IPS-18a (cell line): ENCODE results near the gene VPS26C.

ENCODE experiments used
- H3K27ac ChIP-seq: one replicate; pipeline ENCODE4 v1.5.1; 2013; ENCODE audit warnings: low read length
- H3K27me3 ChIP-seq: one replicate; pipeline ENCODE4 v1.6.1; 2013; ENCODE audit warnings: mild to moderate bottlenecking, low read length; ENCODE audit not compliant: control insufficient read depth, insufficient read depth
- H3K36me3 ChIP-seq: one replicate; pipeline ENCODE4 v1.6.1; 2013; ENCODE audit warnings: low read depth, low read length; ENCODE audit not compliant: control insufficient read depth
- H3K4me1 ChIP-seq: one replicate; pipeline ENCODE4 v1.6.1; 2013; ENCODE audit warnings: low read depth, low read length; ENCODE audit not compliant: control insufficient read depth
- H3K4me3 ChIP-seq: one replicate; pipeline ENCODE4 v1.5.1; 2013; ENCODE audit warnings: low read length
- H3K9ac ChIP-seq: one replicate; pipeline ENCODE4 v1.6.1; 2013; ENCODE audit warnings: mild to moderate bottlenecking, low read length, moderate library complexity
- H3K9me3 ChIP-seq: one replicate; pipeline ENCODE4 v1.6.1; 2013; ENCODE audit warnings: low read depth, low read length; ENCODE audit not compliant: control insufficient read depth

VPS26C gene

DNA sequence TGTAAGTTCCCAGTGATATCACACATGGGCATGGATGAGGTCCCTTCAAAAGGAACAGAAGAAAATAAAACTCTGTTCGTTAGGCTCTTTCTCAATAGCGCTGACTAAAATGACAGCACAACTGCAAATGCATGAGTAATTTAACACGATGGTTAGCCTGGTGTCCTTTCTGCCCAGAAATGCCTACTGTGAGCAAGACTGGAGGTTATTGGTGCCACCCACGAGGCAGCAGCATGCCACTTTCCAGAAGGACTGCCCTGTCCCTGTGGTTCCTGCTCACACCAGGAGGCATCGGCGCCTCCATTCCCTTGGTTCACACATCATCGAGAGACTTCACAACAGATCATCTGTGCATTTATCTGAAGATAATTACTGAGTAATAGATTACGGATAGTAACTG is 26.2 kb downstream of the VPS26C start:
- Histone ChIP-seq H3K27ac (no peak overlapping the region), H3K27me3 (no peaks in the 10 kb centered on the region), H3K9me3 (no peaks in the 10 kb centered on the region), H3K9ac (no peak overlapping the region), H3K4me1 (peaks cover 9% of the 10 kb centered on the region), H3K4me3 (no peak overlapping the region), H3K36me3 (peaks cover 14% of the 10 kb centered on the region)

DNA sequence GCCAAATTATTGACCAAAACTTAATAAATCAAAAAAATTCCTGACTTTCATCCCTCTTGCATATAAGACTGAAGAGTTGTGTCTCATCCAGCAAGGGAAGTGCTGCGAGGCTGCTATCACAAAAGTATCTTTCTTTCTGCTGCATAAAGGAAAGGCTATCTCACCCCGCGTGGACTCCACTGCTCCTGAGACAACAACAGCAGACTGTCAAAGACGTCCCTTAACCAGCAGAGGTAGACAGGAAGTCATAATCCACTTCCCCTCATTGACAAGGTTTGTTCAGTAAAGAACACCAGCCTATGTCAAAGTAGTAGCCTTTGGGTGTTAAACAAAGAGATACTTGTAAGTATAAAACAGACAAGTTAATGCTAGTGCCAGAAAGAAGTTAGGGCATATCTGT is 29.4 kb downstream of the VPS26C start:
- no peak overlapping the region for H3K27ac ChIP-seq
- H3K9me3 ChIP-seq, result no peaks in the 10 kb centered on the region
- no peak overlapping the region for H3K9ac ChIP-seq
- peaks cover 16% of the 10 kb centered on the region for H3K36me3 ChIP-seq
- no peaks in the 10 kb centered on the region for H3K4me1 ChIP-seq
- no peak overlapping the region for H3K4me3 ChIP-seq
- no peaks in the 10 kb centered on the region for H3K27me3 ChIP-seq

DNA sequence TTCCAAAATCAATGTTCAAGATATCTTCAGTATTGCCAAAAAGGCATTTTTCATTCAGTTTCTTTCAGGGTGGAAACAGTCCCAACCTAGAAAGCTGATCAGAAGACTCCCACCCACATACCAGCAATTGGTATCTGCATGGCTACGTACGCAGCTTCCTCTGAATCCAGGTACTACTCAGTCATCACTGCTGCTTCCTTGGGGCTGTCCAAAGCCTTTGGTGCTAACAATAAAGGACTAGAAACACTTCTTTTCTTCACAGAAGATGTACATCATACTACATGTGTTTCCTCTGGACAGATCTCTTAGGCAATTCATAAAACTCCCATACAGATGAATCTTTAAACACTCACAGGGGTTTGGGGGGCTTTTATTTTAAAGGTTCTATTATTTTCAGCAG is 29.8 kb downstream of the VPS26C start:
- peaks cover 20% of the 10 kb centered on the region for H3K36me3 ChIP-seq

DNA sequence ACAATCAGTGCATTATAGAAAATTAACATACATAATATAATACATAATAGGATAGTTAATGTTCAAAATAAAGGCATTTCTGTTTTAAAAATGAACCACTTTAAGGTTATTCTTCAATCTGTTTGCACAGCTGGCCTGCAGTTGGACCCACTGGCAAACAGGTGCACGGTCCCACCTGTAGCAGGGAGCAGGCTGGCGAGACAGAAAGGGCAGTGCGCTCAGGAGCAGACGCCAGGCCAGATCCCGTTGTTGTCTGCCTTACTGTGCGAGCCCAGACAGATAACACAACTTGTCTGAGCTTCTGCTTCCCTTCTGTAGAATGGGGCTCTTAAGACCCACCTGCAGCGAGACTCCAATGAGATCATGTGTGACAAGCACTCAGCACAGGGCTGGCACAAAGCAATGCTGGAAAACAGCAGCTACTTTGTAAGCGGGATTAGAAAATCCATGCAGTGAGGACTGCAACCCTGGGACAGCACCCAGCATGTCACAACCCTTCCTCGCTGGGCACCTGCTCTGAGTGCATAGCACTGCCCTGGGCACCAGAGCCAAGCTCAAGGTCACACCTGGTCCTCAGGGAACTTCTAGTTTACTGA is 33.5 kb downstream of the VPS26C start:
- H3K9me3 ChIP-seq, result no peaks in the 10 kb centered on the region
- peaks cover 46% of the 10 kb centered on the region for H3K36me3 ChIP-seq
- no peak overlapping the region for H3K27ac ChIP-seq
- no peaks in the 10 kb centered on the region for H3K27me3 ChIP-seq
- no peaks in the 10 kb centered on the region for H3K4me1 ChIP-seq
- no peak overlapping the region for H3K9ac ChIP-seq
- H3K4me3 ChIP-seq, result no peak overlapping the region

More for the DNA sequence above, 29.8 kb downstream of the VPS26C start:
- Histone ChIP-seq H3K9me3 (no peaks in the 10 kb centered on the region), H3K9ac (no peak overlapping the region), H3K27ac (no peak overlapping the region), H3K4me3 (no peak overlapping the region), H3K27me3 (no peaks in the 10 kb centered on the region), H3K4me1 (no peaks in the 10 kb centered on the region)

DNA sequence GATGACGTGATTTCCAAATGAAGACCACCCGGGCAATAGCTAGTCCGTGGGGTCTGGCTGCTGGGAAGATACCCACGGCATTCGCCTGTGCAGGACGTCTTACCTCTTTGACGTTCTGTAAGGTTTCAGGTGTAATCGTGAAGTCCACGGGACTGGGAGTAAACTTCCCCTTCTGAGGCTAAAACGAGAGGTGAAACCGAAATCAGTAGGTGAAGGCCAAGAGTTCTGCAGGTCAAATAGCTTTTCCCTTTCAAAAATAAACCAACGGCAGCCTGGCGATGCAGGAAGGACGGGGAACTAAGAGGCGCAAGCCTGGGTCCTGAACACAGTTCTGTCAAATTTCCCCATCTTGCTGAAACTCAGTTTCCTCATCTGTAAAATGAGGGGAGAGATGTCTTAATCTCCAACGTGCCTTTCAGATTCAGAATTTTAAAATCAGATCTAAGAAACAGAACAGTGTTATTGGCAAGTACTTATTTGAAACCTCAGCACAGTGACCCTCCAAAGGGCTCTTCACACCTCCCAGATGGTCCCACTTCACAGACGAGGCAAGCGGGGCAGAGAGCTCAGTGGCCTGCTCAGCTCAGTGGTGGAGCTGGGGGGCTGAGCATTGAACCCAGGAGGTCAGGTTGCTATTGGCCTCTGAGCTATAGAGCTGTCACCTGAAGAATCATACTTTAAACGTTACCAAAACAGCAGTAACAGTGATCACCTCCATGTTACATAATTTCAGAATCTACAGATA is 34.7 kb downstream of the VPS26C start:
- Histone ChIP-seq H3K4me3 (no peak overlapping the region), H3K9ac (no peak overlapping the region), H3K9me3 (no peaks in the 10 kb centered on the region)

DNA sequence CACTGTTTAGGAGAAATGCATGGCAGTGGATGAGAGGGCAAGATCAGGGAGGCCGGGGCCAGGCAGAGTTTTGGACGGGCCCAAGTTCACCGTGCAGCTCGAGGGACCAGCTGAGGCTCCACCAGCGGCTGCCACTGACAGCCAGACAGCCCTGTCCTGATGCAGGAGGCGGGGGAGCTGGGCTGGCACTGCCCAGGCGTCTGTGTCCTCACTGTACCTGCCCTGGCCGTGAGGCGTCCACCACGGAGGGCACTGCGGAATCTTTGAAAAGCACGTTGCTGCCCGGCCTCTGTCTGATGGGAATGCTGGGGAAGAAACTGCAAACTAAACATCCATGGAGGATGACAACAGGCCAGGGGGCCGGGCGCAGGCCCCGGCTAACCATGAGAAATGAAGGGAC is 35.5 kb downstream of the VPS26C start:
- Histone ChIP-seq H3K4me1 (no peaks in the 10 kb centered on the region), H3K9ac (no peak overlapping the region), H3K9me3 (no peaks in the 10 kb centered on the region), H3K36me3 (peaks cover 49% of the 10 kb centered on the region), H3K27ac (no peak overlapping the region), H3K27me3 (no peaks in the 10 kb centered on the region), H3K4me3 (no peak overlapping the region)

More for the DNA sequence above, 34.7 kb downstream of the VPS26C start:
- peaks cover 45% of the 10 kb centered on the region for H3K36me3 ChIP-seq
- no peaks in the 10 kb centered on the region for H3K4me1 ChIP-seq
- no peaks in the 10 kb centered on the region for H3K27me3 ChIP-seq
- no peak overlapping the region for H3K27ac ChIP-seq

DNA sequence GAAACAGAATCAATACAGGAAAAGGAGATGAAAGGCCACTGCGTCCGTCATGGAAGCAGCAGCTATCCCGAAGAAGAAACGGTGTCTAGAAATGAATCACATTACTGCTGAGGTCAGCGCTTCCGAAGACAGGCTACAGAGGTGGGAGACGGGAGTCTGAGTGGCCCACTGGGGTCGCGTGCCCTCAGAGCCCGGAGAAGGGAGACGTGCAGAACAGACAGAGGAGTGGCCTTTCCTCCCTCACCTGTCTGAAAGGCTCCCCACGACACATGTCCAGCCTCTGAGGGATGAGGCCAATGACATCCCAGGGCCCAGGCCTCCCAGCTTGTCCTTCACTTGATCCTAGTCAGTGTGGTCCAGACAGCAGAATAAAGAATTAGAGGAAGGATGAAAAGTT is 35.9 kb downstream of the VPS26C start:
- Histone ChIP-seq H3K4me3 (no peak overlapping the region), H3K4me1 (no peaks in the 10 kb centered on the region), H3K36me3 (peaks cover 52% of the 10 kb centered on the region), H3K9me3 (no peaks in the 10 kb centered on the region), H3K27me3 (no peaks in the 10 kb centered on the region), H3K9ac (no peak overlapping the region), H3K27ac (no peak overlapping the region)

DNA sequence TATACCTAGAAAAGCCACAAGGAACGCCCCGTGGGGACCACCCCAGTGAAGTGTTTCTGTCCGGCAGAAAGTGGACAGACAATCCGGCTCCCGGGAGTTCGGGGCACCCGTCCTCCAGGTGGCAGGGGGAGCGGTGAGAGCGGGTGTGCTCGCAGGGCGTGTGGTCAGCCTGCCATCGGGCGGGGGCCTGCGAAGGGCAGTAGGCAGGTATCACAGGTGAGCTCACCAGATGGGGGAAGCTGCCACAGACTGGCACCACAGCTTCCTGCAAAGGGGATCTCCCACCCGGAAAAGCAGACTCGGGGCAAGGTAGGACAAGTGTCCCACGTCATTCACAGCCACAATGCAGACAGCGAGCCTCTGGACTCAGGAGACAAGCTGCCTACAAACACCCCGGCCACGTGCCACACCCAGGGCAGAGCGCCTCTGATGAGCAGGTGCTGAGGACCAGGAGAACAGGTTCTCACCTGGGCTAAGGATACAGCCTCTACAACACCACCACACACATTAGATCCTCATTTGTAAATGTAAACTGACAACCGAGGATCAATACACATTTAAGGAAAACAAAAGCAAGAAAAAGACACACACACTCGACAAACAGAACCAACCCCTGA is 36.4 kb downstream of the VPS26C start:
- no peak overlapping the region for H3K4me3 ChIP-seq
- H3K36me3 ChIP-seq, result peaks cover 57% of the 10 kb centered on the region

DNA sequence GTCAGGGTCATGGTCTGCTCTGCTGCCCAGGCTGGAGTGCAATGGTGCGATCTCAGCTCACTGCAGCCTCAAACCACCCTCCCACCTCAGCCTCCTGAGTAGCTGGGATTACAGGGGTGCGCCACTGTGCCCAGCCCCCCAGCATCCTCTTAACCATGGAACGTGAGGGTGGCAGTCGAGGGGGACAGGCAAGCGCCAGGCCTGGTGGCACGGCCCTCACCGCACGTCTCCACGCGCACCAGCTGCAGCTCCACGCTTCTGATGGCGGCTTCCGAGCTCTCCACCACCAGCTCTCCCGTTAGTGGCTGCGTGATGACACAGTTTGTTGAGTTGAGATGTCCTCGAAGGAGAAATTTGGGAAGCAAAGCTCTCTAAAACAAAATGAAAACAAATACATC is 39.1 kb downstream of the VPS26C start:
- Histone ChIP-seq H3K27me3 (no peaks in the 10 kb centered on the region), H3K36me3 (peaks cover 77% of the 10 kb centered on the region), H3K9me3 (no peaks in the 10 kb centered on the region), H3K4me1 (no peaks in the 10 kb centered on the region), H3K27ac (no peak overlapping the region), H3K4me3 (no peak overlapping the region), H3K9ac (no peak overlapping the region)

More for the DNA sequence above, 36.4 kb downstream of the VPS26C start:
- Histone ChIP-seq H3K27me3 (no peaks in the 10 kb centered on the region), H3K9me3 (no peaks in the 10 kb centered on the region), H3K4me1 (no peaks in the 10 kb centered on the region), H3K27ac (no peak overlapping the region), H3K9ac (no peak overlapping the region)

DNA sequence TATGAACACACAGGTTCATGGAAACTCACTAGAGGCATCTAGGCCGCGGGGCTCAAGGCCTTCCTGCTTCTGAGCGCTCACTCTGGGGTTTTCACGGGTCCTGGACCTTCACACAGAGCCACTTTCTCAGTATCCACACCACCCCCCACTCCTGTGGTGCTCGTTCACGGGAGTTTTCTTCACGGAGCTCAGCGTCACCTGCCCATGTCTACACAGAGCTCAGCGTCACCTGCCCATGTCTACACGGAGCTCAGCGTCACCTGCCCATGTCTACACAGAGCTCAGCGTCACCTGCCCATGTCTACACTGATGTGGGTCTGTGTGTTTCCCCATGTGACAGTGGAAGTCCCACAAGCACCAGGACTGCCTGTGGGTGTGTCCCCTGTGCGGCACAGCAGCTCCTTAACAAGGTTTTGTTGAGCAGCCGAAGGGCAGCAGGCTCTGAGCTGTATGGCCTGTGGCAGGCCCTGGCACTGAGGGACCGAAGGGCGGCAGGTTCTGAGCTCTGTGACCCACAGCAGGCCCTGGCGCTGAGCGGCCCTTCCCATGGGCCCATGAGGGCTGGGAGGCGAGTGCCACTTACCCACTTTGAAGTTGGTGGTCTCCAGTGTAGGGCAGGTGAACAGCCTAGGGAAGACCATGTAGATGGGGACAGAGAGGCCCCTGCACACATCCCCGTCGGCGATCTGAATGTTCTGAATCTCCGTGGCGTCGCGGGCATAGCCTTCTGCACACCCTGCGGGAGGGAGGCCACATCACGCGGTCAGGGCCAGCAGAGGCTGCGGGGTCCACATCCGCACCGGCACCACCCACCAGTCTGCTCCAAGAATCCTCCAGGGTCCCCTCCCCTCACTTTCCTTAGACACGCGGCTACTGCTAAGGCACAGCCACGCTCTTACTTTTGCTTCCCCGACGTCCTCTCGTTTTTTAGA is 39.8 kb downstream of the VPS26C start:
- H3K9ac ChIP-seq, result no peak overlapping the region
- no peak overlapping the region for H3K27ac ChIP-seq
- H3K27me3 ChIP-seq, result no peaks in the 10 kb centered on the region
- H3K36me3 ChIP-seq, result peaks cover 71% of the 10 kb centered on the region
- no peak overlapping the region for H3K4me3 ChIP-seq
- no peaks in the 10 kb centered on the region for H3K4me1 ChIP-seq
- no peaks in the 10 kb centered on the region for H3K9me3 ChIP-seq
